ENCODE data around the gene PDZRN3. TPM values are rescaled to one million over a fixed set of nuclear protein-coding genes. Genes with fewer than 3 reads are reported as not detected.

The PDZRN3 gene
- polyA plus RNA-seq, 2 of the 4 experiments (the other 2 are of a cell fraction): not detected

DNA sequence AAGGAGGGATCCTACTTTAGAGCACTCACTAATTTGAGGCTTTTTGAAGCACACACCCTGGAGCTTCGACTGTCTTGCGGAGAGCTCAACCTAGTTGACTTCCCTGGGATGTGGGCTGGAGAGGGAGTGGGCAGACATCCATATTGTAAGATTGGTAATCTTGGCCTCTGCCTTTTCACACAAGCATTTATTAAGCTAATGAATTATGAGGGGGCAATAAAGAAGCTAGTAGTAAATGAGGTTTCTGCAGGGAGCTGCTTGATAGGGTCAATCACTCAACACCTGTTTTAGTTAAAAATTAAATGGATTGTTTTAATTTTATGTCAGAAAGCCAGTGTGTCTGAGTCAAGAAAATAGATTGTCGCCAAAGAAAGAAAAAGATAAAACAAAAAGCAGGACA, 76.3 kb downstream of the PDZRN3 start:
- WGBS (ENCODE audit: missing lambda C conversion rate): 42% methylated on average over 3 of the region's 3 CpGs
- ATAC-seq (no peak), FAIRE-seq (no peak), DNase-seq (ENCODE audit: low read depth in 1 of 2, low spot score in 1 of 2) (no peak)
- H3K4me3 ChIP-seq: no peak overlapping the region
- CTCF ChIA-PET: no interaction called here
- H3K4me1 ChIP-seq: no peaks in the 10 kb centered on the region
- no peak overlapping the region for H3K27ac ChIP-seq
- TF ChIP-seq HOXA7 (CRISPR knock-in tag; IDR thresholded peaks at IDR 0.05) (no peak), EHMT2 (IDR thresholded peaks at IDR 0.05; ENCODE audit: low read depth) (no peak), RAD21 (conservative IDR thresholded peaks at IDR 0.05 in 1 of 2, IDR thresholded peaks at IDR 0.05 in 1 of 2) (no peak), KDM5A (IDR thresholded peaks at IDR 0.05) (no peak), TP53 (CRISPR knock-in tag; IDR thresholded peaks at IDR 0.05) (no peak), MAFK (IDR thresholded peaks at IDR 0.05; ENCODE audit: partially characterized antibody) (no peak), JUN (IDR thresholded peaks at IDR 0.05) (no peak)
- TF ChIP-seq, protein P1, sequence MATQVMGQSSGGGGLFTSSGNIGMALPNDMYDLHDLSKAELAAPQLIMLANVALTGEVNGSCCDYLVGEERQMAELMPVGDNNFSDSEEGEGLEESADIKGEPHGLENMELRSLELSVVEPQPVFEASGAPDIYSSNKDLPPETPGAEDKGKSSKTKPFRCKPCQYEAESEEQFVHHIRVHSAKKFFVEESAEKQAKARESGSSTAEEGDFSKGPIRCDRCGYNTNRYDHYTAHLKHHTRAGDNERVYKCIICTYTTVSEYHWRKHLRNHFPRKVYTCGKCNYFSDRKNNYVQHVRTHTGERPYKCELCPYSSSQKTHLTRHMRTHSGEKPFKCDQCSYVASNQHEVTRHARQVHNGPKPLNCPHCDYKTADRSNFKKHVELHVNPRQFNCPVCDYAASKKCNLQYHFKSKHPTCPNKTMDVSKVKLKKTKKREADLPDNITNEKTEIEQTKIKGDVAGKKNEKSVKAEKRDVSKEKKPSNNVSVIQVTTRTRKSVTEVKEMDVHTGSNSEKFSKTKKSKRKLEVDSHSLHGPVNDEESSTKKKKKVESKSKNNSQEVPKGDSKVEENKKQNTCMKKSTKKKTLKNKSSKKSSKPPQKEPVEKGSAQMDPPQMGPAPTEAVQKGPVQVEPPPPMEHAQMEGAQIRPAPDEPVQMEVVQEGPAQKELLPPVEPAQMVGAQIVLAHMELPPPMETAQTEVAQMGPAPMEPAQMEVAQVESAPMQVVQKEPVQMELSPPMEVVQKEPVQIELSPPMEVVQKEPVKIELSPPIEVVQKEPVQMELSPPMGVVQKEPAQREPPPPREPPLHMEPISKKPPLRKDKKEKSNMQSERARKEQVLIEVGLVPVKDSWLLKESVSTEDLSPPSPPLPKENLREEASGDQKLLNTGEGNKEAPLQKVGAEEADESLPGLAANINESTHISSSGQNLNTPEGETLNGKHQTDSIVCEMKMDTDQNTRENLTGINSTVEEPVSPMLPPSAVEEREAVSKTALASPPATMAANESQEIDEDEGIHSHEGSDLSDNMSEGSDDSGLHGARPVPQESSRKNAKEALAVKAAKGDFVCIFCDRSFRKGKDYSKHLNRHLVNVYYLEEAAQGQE (IDR thresholded peaks at IDR 0.05): no peak
- TF ChIP-seq, protein P2, sequence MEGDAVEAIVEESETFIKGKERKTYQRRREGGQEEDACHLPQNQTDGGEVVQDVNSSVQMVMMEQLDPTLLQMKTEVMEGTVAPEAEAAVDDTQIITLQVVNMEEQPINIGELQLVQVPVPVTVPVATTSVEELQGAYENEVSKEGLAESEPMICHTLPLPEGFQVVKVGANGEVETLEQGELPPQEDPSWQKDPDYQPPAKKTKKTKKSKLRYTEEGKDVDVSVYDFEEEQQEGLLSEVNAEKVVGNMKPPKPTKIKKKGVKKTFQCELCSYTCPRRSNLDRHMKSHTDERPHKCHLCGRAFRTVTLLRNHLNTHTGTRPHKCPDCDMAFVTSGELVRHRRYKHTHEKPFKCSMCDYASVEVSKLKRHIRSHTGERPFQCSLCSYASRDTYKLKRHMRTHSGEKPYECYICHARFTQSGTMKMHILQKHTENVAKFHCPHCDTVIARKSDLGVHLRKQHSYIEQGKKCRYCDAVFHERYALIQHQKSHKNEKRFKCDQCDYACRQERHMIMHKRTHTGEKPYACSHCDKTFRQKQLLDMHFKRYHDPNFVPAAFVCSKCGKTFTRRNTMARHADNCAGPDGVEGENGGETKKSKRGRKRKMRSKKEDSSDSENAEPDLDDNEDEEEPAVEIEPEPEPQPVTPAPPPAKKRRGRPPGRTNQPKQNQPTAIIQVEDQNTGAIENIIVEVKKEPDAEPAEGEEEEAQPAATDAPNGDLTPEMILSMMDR (IDR thresholded peaks at IDR 0.05): no peak
- no peaks in the 10 kb centered on the region for H3K9me3 ChIP-seq
- no peak overlapping the region for H3K4me2 ChIP-seq
- POLR2A ChIA-PET: no interaction called here

DNA sequence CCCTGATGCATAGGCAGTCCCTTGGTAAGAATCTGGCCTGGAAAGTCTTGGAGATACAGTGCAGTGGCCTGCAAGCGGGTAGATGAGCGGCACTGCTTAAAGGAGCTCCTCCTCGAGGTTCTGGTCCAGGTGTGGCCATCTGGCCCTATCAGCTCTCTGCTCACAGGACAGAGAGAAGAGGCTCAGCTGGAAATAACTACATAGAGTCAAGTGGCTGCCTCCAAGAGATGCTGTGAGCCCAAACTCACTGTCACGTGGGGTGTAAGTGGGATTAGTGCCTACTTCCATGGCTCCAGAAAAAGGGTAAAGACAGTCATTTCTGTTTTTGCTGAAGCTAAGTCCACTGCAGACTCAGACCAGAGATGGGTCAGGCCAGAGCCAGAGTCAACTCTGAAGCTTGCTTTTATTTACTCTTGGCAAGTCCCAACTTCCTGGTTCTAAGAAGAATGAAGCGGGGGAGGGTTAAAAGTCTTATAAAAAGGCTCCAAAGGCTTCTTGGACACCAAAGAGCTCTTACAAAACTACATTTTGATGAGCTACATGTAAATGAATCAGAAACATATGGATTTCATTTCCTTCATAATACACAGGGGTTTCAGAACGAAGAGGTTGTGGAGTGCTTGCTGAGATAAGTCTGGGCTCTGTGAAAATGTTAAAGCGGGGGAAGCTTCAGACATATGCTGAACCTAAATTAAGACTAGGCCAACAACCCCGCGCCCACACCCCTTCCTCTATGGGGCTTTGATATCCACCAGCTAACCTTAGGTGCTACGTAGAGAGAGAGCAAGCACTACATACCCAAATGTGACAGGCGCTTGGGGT, 77.1 kb downstream of the PDZRN3 start:
- DNase-seq (ENCODE audit: low read depth in 1 of 2, low spot score in 1 of 2): no peak
- FAIRE-seq: no peak
- Histone ChIP-seq H3K4me2 (no peak overlapping the region), H3K4me3 (no peak overlapping the region), H3K4me1 (no peaks in the 10 kb centered on the region), H3K9me3 (no peaks in the 10 kb centered on the region), H3K27ac (no peak overlapping the region)
- ChIA-PET CTCF (no interaction called here), POLR2A (no interaction called here)
- 34% methylated on average over 11 of the region's 11 CpGs for WGBS (ENCODE audit: missing lambda C conversion rate)
- TF ChIP-seq, protein P3, sequence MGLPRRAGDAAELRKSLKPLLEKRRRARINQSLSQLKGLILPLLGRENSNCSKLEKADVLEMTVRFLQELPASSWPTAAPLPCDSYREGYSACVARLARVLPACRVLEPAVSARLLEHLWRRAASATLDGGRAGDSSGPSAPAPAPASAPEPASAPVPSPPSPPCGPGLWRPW (IDR thresholded peaks at IDR 0.05): no peak
- ATAC-seq: no peak

DNA sequence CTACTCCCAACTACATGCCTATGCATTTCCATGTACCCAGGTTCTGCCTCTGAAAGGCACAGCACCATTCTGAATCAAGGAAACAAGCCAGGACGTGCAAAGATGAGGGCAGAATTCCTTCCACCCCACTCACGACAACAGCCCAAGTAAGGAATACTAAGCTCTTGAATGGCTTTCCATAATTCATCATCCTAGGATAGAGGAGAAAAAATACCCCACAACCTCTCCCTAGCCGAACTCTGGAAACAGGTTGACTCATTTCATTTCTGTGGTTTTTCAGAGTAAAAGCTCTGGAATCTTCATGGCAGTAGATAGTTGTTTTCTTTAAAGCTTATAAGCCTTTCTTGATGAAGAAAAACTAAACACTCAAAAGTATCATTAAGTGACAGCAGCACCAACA, 77.8 kb downstream of the PDZRN3 start:
- TF ChIP-seq MAFK (IDR thresholded peaks at IDR 0.05; ENCODE audit: partially characterized antibody) (no peak), FOSB (CRISPR knock-in tag; IDR thresholded peaks at IDR 0.05) (no peak), EHMT2 (IDR thresholded peaks at IDR 0.05; ENCODE audit: low read depth) (no peak), TFCP2L1 (CRISPR knock-in tag; IDR thresholded peaks at IDR 0.05) (no peak), ESRRA (IDR thresholded peaks at IDR 0.05; ENCODE audit: borderline replicate concordance, low read length) (no peak), GATA3 (IDR thresholded peaks at IDR 0.05; ENCODE audit: borderline replicate concordance) (no peak), SREBF2 (IDR thresholded peaks at IDR 0.05) (no peak), FOSL2 (IDR thresholded peaks at IDR 0.05) (no peak), FOSL2 (CRISPR knock-in tag; IDR thresholded peaks at IDR 0.05) (no peak)
- TF ChIP-seq, protein P4, sequence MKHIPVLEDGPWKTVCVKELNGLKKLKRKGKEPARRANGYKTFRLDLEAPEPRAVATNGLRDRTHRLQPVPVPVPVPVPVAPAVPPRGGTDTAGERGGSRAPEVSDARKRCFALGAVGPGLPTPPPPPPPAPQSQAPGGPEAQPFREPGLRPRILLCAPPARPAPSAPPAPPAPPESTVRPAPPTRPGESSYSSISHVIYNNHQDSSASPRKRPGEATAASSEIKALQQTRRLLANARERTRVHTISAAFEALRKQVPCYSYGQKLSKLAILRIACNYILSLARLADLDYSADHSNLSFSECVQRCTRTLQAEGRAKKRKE (CRISPR knock-in tag; IDR thresholded peaks at IDR 0.05; ENCODE audit: low read depth): no peak
- FAIRE-seq (no peak), DNase-seq (ENCODE audit: low read depth in 1 of 2, low spot score in 1 of 2) (no peak), ATAC-seq (no peak)
- ChIA-PET CTCF (interaction anchor here (1.2 to 1.7 kb wide), 2 partner anchors 33 to 39 kb away, joined by 3 to 7 read pairs; no protein-coding TSS in a partner anchor), POLR2A (no interaction called here)
- H3K4me3 ChIP-seq: no peak overlapping the region
- H3K9me3 ChIP-seq: no peaks in the 10 kb centered on the region
- H3K27ac ChIP-seq: no peak overlapping the region
- no peaks in the 10 kb centered on the region for H3K4me1 ChIP-seq
- no peak overlapping the region for H3K4me2 ChIP-seq
- 15% methylated on average over 3 of the region's 3 CpGs for WGBS (ENCODE audit: missing lambda C conversion rate)
